ENCODE results near the gene MAML2.

DNA sequence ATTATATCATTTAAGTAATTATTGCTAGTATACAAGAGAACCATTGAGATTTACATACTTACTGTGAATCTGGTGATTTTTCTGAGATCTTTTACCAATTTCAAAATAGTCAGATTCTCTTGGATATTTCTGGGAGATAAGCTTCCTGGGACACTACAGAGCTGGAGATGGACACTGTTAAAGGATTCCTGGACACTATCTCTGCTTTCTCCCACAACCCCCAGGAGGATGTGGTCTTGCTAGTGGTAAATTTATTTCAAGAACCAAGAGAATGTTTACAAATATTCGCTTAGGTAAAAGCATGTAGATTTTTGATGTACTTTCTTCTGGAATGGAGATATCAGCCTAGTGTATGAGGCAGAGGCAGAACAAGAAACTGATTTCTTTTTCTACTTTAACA lies 33.8 kb upstream of the MAML2 start:
- TF ChIP-seq CTCF (IDR thresholded peaks at IDR 0.05) = no peak
- TF ChIP-seq POLR2A (IDR thresholded peaks at IDR 0.05) = no peak
- no peak for TF ChIP-seq EP300 (IDR thresholded peaks at IDR 0.05; ENCODE audit: low read depth)
- TF ChIP-seq POLR2AphosphoS5 (IDR thresholded peaks at IDR 0.05) = no peak
